Measurements from ENCODE around the gene JUN. TPM values are rescaled to one million over a fixed set of nuclear protein-coding genes. Genes with fewer than 3 reads are reported as not detected.

JUN gene
- total and polyA plus RNA-seq, 2 experiments from 2014 or later = 23.3 to 28.5 TPM

DNA sequence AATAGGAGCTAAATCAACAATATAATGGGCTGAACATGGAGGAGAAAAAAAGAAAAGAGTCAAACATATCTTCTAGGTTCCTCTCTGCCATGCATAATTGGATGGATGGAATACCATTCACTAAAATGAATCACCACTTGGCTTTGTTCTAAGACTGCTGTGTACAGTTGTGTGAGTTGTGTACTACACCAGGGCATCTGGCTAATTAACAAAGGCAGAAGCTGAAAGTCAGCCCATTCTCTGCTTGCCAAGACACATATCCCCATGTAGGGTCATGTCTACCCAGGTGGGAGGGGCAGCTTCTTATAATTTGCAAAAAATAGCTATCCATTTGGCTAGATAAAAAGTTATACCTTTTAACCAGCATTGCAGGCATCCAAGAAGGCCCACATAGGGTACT is 21.0 kb downstream of the JUN start (continued):
- TF ChIP-seq, protein P1, sequence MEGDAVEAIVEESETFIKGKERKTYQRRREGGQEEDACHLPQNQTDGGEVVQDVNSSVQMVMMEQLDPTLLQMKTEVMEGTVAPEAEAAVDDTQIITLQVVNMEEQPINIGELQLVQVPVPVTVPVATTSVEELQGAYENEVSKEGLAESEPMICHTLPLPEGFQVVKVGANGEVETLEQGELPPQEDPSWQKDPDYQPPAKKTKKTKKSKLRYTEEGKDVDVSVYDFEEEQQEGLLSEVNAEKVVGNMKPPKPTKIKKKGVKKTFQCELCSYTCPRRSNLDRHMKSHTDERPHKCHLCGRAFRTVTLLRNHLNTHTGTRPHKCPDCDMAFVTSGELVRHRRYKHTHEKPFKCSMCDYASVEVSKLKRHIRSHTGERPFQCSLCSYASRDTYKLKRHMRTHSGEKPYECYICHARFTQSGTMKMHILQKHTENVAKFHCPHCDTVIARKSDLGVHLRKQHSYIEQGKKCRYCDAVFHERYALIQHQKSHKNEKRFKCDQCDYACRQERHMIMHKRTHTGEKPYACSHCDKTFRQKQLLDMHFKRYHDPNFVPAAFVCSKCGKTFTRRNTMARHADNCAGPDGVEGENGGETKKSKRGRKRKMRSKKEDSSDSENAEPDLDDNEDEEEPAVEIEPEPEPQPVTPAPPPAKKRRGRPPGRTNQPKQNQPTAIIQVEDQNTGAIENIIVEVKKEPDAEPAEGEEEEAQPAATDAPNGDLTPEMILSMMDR (conservative IDR thresholded peaks at IDR 0.05; ENCODE audit: low read depth in 2 of 2) = no peak
- no peak for TF ChIP-seq EZH2phosphoT487 (IDR thresholded peaks at IDR 0.05; ENCODE audit: unreplicated experiment)
- no peak for TF ChIP-seq JUNB (IDR thresholded peaks at IDR 0.05; ENCODE audit: unreplicated experiment)
- no peak for TF ChIP-seq POLR2AphosphoS5 (IDR thresholded peaks at IDR 0.05; ENCODE audit: low read depth)
- no peak for TF ChIP-seq STAT1 (IDR thresholded peaks at IDR 0.05; ENCODE audit: unreplicated experiment)
- no peak for TF ChIP-seq ZNF331 (CRISPR knock-in tag; IDR thresholded peaks at IDR 0.05; ENCODE audit: low read depth)

DNA sequence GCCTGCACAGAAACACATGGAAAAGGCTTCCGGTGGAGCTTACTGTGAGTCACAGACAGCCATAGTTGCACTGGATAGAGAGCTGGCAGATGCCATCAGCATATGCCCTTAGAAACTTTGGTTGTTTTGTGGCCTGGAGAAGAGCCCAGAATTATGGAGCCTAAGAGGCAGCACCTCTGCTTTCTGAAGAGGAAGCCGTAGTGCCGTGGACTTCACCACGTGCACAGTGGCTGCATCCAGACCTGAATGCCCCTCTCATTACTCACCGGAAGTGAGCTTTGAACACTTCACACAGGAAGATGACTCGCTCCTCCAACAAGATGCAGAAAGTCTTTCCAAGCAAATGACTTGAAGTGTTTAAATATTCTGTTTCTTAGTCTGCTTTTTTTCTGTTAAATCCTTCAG is 28.4 kb downstream of the JUN start:
- Mint-ChIP-seq H3K9me3 (no peaks in the 10 kb centered on the region), H3K4me1 (no peaks in the 10 kb centered on the region), H3K4me3 (no peak overlapping the region), H3K36me3 (ENCODE audit: low read depth) (no peaks in the 10 kb centered on the region), H3K27me3 (ENCODE audit: insufficient read depth, low read depth, poor library complexity) (no peaks in the 10 kb centered on the region), H3K27ac (no peak overlapping the region)
- ATAC-seq = no peak
- no peak for DNase-seq (ENCODE audit: low spot score)
- H4K20me1 ChIP-seq (replicated peaks; ENCODE audit: insufficient read depth) = no peaks in the 10 kb centered on the region
- H3K4me2 ChIP-seq = no peak overlapping the region
- TF ChIP-seq EZH2 (IDR thresholded peaks at IDR 0.05; ENCODE audit: low read depth, unreplicated experiment) (no peak), NANOG (IDR thresholded peaks at IDR 0.05; ENCODE audit: borderline replicate concordance) (no peak), STAT1 (IDR thresholded peaks at IDR 0.05; ENCODE audit: unreplicated experiment) (no peak), JUNB (IDR thresholded peaks at IDR 0.05; ENCODE audit: unreplicated experiment) (no peak), ZNF114 (CRISPR knock-in tag; IDR thresholded peaks at IDR 0.05) (no peak), ZNF331 (CRISPR knock-in tag; IDR thresholded peaks at IDR 0.05; ENCODE audit: low read depth) (no peak)
- TF ChIP-seq, protein P2, sequence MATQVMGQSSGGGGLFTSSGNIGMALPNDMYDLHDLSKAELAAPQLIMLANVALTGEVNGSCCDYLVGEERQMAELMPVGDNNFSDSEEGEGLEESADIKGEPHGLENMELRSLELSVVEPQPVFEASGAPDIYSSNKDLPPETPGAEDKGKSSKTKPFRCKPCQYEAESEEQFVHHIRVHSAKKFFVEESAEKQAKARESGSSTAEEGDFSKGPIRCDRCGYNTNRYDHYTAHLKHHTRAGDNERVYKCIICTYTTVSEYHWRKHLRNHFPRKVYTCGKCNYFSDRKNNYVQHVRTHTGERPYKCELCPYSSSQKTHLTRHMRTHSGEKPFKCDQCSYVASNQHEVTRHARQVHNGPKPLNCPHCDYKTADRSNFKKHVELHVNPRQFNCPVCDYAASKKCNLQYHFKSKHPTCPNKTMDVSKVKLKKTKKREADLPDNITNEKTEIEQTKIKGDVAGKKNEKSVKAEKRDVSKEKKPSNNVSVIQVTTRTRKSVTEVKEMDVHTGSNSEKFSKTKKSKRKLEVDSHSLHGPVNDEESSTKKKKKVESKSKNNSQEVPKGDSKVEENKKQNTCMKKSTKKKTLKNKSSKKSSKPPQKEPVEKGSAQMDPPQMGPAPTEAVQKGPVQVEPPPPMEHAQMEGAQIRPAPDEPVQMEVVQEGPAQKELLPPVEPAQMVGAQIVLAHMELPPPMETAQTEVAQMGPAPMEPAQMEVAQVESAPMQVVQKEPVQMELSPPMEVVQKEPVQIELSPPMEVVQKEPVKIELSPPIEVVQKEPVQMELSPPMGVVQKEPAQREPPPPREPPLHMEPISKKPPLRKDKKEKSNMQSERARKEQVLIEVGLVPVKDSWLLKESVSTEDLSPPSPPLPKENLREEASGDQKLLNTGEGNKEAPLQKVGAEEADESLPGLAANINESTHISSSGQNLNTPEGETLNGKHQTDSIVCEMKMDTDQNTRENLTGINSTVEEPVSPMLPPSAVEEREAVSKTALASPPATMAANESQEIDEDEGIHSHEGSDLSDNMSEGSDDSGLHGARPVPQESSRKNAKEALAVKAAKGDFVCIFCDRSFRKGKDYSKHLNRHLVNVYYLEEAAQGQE (IDR thresholded peaks at IDR 0.05; ENCODE audit: unreplicated experiment) = no peak
- no peak overlapping the region for H3K4me3 ChIP-seq
- peaks cover 13% of the 10 kb centered on the region; the same call in 1 of the 2 replicates for H3K9me2 ChIP-seq (ENCODE audit: insufficient read depth)
- peak overlapping the region; percentile 82; the same call in 1 of the 2 replicates for H2AFZ ChIP-seq
- no peaks in the 10 kb centered on the region for H3K36me3 ChIP-seq (ENCODE audit: insufficient read depth)
- H3K79me2 ChIP-seq (replicated peaks; ENCODE audit: insufficient read depth) = no peaks in the 10 kb centered on the region
- H3K27ac ChIP-seq (ENCODE audit: low read depth) = no peak overlapping the region
- H3F3A ChIP-seq (replicated peaks; ENCODE audit: low read depth) = no peaks in the 10 kb centered on the region
- no peaks in the 10 kb centered on the region for H3K4me1 ChIP-seq (ENCODE audit: insufficient read depth)
- no peaks in the 10 kb centered on the region for H3K27me3 ChIP-seq (ENCODE audit: insufficient read depth)

Measured in GM23338 (cell line).